Measurements from ENCODE around the gene KRTAP10-6.
"Not testable (repeated sequence)": the region's sequence is repeated elsewhere in the genome, so short reads cannot be mapped to it uniquely, and the experiment has no call there.

Gene KRTAP10-6

GRCh38 chr21:44614161-44614631 lies 21.9 kb upstream of the KRTAP10-6 start:
- Histone ChIP-seq H3K4me3 (ENCODE audit: low read length) (no peak overlapping the region), H3K36me3 (ENCODE audit: insufficient read depth, low read length) (no peaks in the 10 kb centered on the region), H3K4me1 (ENCODE audit: insufficient read depth, low read length) (no peaks in the 10 kb centered on the region), H2AFZ (ENCODE audit: low read depth, low read length) (no peak overlapping the region), H3K27me3 (ENCODE audit: insufficient read depth, low read length) (no peaks in the 10 kb centered on the region), H3K9me3 (ENCODE audit: low read length) (peaks cover 3% of the 10 kb centered on the region)

GRCh38 chr21:44613386-44614155 lies 21.3 kb upstream of the KRTAP10-6 start:
- Histone ChIP-seq H3K4me1 (ENCODE audit: insufficient read depth, low read length) (no peaks in the 10 kb centered on the region), H2AFZ (ENCODE audit: low read depth, low read length) (no peak overlapping the region), H3K9me3 (ENCODE audit: low read length) (peaks cover 3% of the 10 kb centered on the region), H3K27me3 (ENCODE audit: insufficient read depth, low read length) (no peaks in the 10 kb centered on the region), H3K36me3 (ENCODE audit: insufficient read depth, low read length) (no peaks in the 10 kb centered on the region), H3K4me3 (ENCODE audit: low read length) (no peak overlapping the region)

- Histone ChIP-seq H2AFZ (ENCODE audit: low read depth, low read length) (no peak overlapping the region), H3K36me3 (ENCODE audit: insufficient read depth, low read length) (no peaks in the 10 kb centered on the region), H3K4me1 (ENCODE audit: insufficient read depth, low read length) (no peaks in the 10 kb centered on the region), H3K4me3 (ENCODE audit: low read length) (no peak overlapping the region), H3K9me3 (ENCODE audit: low read length) (peaks cover 3% of the 10 kb centered on the region), H3K27me3 (ENCODE audit: insufficient read depth, low read length) (no peaks in the 10 kb centered on the region)
Measured at GRCh38 chr21:44612669-44613229, 20.4 kb upstream of the KRTAP10-6 start.

- Histone ChIP-seq H3K4me3 (ENCODE audit: low read length) (no peak within 1 kb of the TSS), H3K4me1 (ENCODE audit: insufficient read depth, low read length) (no peaks in the 10 kb centered on the region), H3K36me3 (ENCODE audit: insufficient read depth, low read length) (no peaks in the 10 kb centered on the region), H3K9me3 (ENCODE audit: low read length) (peaks cover 3% of the 10 kb centered on the region), H3K27me3 (ENCODE audit: insufficient read depth, low read length) (no peaks in the 10 kb centered on the region), H2AFZ (ENCODE audit: low read depth, low read length) (no peak within 1 kb of the TSS)
Measured at GRCh38 chr21:44612029-44612486, 19.8 kb upstream of the KRTAP10-6 start, which contains the start of gene KRTAP10-8. TSS of gene KRTAP10-8 (plus strand) at chr21:44612079. CDS start at chr21:44612101, 22 bp downstream.

GRCh38 chr21:44611551-44611950 lies 19.2 kb upstream of the KRTAP10-6 start:
- Histone ChIP-seq H3K36me3 (ENCODE audit: insufficient read depth, low read length) (no peaks in the 10 kb centered on the region), H3K9me3 (ENCODE audit: low read length) (peaks cover 3% of the 10 kb centered on the region), H3K4me3 (ENCODE audit: low read length) (no peak overlapping the region), H3K4me1 (ENCODE audit: insufficient read depth, low read length) (no peaks in the 10 kb centered on the region), H3K27me3 (ENCODE audit: insufficient read depth, low read length) (no peaks in the 10 kb centered on the region), H2AFZ (ENCODE audit: low read depth, low read length) (no peak overlapping the region)

- not testable (repeated sequence) for H3K36me3 ChIP-seq (ENCODE audit: insufficient read depth, low read length); H3K9me3 ChIP-seq (ENCODE audit: low read length); H2AFZ ChIP-seq (ENCODE audit: low read depth, low read length); H3K4me3 ChIP-seq (ENCODE audit: low read length); H3K4me1 ChIP-seq (ENCODE audit: insufficient read depth, low read length); H3K27me3 ChIP-seq (ENCODE audit: insufficient read depth, low read length)
Measured at GRCh38 chr21:44610157-44610843, 18.0 kb upstream of the KRTAP10-6 start.

GRCh38 chr21:44609193-44609592 lies 16.9 kb upstream of the KRTAP10-6 start:
- Histone ChIP-seq H2AFZ (ENCODE audit: low read depth, low read length) (no peak overlapping the region), H3K4me1 (ENCODE audit: insufficient read depth, low read length) (no peaks in the 10 kb centered on the region), H3K9me3 (ENCODE audit: low read length) (peaks cover 3% of the 10 kb centered on the region), H3K4me3 (ENCODE audit: low read length) (no peak overlapping the region), H3K27me3 (ENCODE audit: insufficient read depth, low read length) (no peaks in the 10 kb centered on the region), H3K36me3 (ENCODE audit: insufficient read depth, low read length) (no peaks in the 10 kb centered on the region)

- Histone ChIP-seq H3K27me3 (ENCODE audit: insufficient read depth, low read length) (no peaks in the 10 kb centered on the region), H3K36me3 (ENCODE audit: insufficient read depth, low read length) (no peaks in the 10 kb centered on the region), H2AFZ (ENCODE audit: low read depth, low read length) (no peak overlapping the region), H3K4me3 (ENCODE audit: low read length) (no peak overlapping the region), H3K9me3 (ENCODE audit: low read length) (peaks cover 4% of the 10 kb centered on the region), H3K4me1 (ENCODE audit: insufficient read depth, low read length) (no peaks in the 10 kb centered on the region)
Measured at GRCh38 chr21:44606495-44606894, 14.2 kb upstream of the KRTAP10-6 start.

GRCh38 chr21:44603911-44604310 lies 11.6 kb upstream of the KRTAP10-6 start:
- Histone ChIP-seq H3K27me3 (ENCODE audit: insufficient read depth, low read length) (no peaks in the 10 kb centered on the region), H3K4me1 (ENCODE audit: insufficient read depth, low read length) (no peaks in the 10 kb centered on the region), H3K4me3 (ENCODE audit: low read length) (no peak overlapping the region), H3K36me3 (ENCODE audit: insufficient read depth, low read length) (no peaks in the 10 kb centered on the region), H3K9me3 (ENCODE audit: low read length) (peaks cover 4% of the 10 kb centered on the region), H2AFZ (ENCODE audit: low read depth, low read length) (no peak overlapping the region)

- no peaks in the 10 kb centered on the region for H3K36me3 ChIP-seq (ENCODE audit: insufficient read depth, low read length)
- no peaks in the 10 kb centered on the region for H3K27me3 ChIP-seq (ENCODE audit: insufficient read depth, low read length)
- no peak overlapping the region for H2AFZ ChIP-seq (ENCODE audit: low read depth, low read length)
- H3K4me1 ChIP-seq (ENCODE audit: insufficient read depth, low read length) = no peaks in the 10 kb centered on the region
- H3K9me3 ChIP-seq (ENCODE audit: low read length) = peaks cover 4% of the 10 kb centered on the region
- no peak overlapping the region for H3K4me3 ChIP-seq (ENCODE audit: low read length)
Measured at GRCh38 chr21:44603109-44603875, 11.0 kb upstream of the KRTAP10-6 start.

- no peak overlapping the region for H3K4me3 ChIP-seq (ENCODE audit: low read length)
- H3K9me3 ChIP-seq (ENCODE audit: low read length) = peaks cover 6% of the 10 kb centered on the region
- H3K36me3 ChIP-seq (ENCODE audit: insufficient read depth, low read length) = no peaks in the 10 kb centered on the region
- no peaks in the 10 kb centered on the region for H3K4me1 ChIP-seq (ENCODE audit: insufficient read depth, low read length)
- H2AFZ ChIP-seq (ENCODE audit: low read depth, low read length) = no peak overlapping the region
- H3K27me3 ChIP-seq (ENCODE audit: insufficient read depth, low read length) = no peaks in the 10 kb centered on the region
Measured at GRCh38 chr21:44602463-44602850, 10.2 kb upstream of the KRTAP10-6 start.

- H3K36me3 ChIP-seq (ENCODE audit: insufficient read depth, low read length) = no peaks in the 10 kb centered on the region
- no peaks in the 10 kb centered on the region for H3K4me1 ChIP-seq (ENCODE audit: insufficient read depth, low read length)
- no peak overlapping the region for H2AFZ ChIP-seq (ENCODE audit: low read depth, low read length)
- H3K4me3 ChIP-seq (ENCODE audit: low read length) = no peak overlapping the region
- no peaks in the 10 kb centered on the region for H3K27me3 ChIP-seq (ENCODE audit: insufficient read depth, low read length)
- H3K9me3 ChIP-seq (ENCODE audit: low read length) = peaks cover 6% of the 10 kb centered on the region
Measured at GRCh38 chr21:44601596-44602462, 9.5 kb upstream of the KRTAP10-6 start.
